Breast epithelium (tissue), 4 donors: ENCODE results near the gene INPP5F. TPM values are rescaled to one million over a fixed set of nuclear protein-coding genes. Genes with fewer than 3 reads are reported as not detected.

ENCODE experiments used
- DNase-seq, 2 donors: peaks; one replicate each; pipeline ENCODE4 v3.0.0-alpha.2; 2019; ENCODE audit warnings: low spot score in 2 of 2
- H3K27ac ChIP-seq, 2 donors: fragments of 200-600 bp; sonication (generic) in 1 of 2; one replicate each; pipeline ENCODE4 v1.5.1; 2016 to 2019; ENCODE audit warnings: mild to moderate bottlenecking in 1 of 2
- H3K27me3 ChIP-seq, 2 donors: fragments of 200-600 bp; sonication (generic) in 1 of 2; one replicate each; pipeline versions ENCODE4 v1.5.1 to v1.6.0; 2017 to 2019; ENCODE audit warnings: control low read depth in 1 of 2, mild to moderate bottlenecking in 1 of 2
- H3K36me3 ChIP-seq: fragments of 200-600 bp; one replicate; pipeline ENCODE4 v1.5.1; 2019
- H3K4me1 ChIP-seq, 2 donors: fragments of 200-600 bp; sonication (generic); one replicate each; pipeline ENCODE4 v1.5.1; 2016 to 2019; ENCODE audit warnings: control low read depth in 1 of 2
- H3K4me3 ChIP-seq, 3 donors: fragments of 200-600 bp; sonication (generic); 1 replicate in 2 of 3; 2 replicates in 1 of 3; pipeline ENCODE4 v1.5.1; 2016 to 2019; ENCODE audit warnings: mild to moderate bottlenecking in 3 of 3, moderate library complexity in 2 of 3
- H3K9me3 ChIP-seq, 2 donors: fragments of 200-600 bp; sonication (generic) in 1 of 2; one replicate each; pipeline ENCODE4 v1.5.1; 2016 to 2019; ENCODE audit warnings: control low read depth in 1 of 2
- POLR2A ChIP-seq: fragments of 450-650 bp; IDR thresholded peaks from one replicate; pipeline ENCODE4 v1.6.1; 2016; ENCODE audit warnings: antibody characterized with exemption, mild to moderate bottlenecking, moderate library complexity
- POLR2AphosphoS5 ChIP-seq, 3 donors: sonication (generic); formaldehyde crosslinking; IDR thresholded peaks; one replicate each; pipeline ENCODE4 v1.6.1; 2017; ENCODE audit warnings: antibody characterized with exemption in 3 of 3
- intact Hi-C: fragments of 100-400 bp; cut with DNase I; formaldehyde crosslinking; loops from one replicate; pipeline ENCODE4 v1.15.1; 2023; ENCODE audit warnings: low total_unique reads
- total RNA-seq, 3 donors: library from RNA; depleted of rRNA; stranded (reverse); fragments of >200 nt; gene quantifications; one replicate each; pipeline ENCODE4 v1.1.0, GENCODE V29; 2016
- TF ChIP-seq, protein P1 (sequence below), 3 donors: fragments of 450-650 bp; IDR thresholded peaks; one replicate each; pipeline ENCODE4 v1.5.1; 2016 to 2017; ENCODE audit warnings: antibody characterized with exemption in 3 of 3, mild to moderate bottlenecking in 3 of 3, moderate library complexity in 3 of 3

INPP5F gene
- total RNA-seq, 3 donors from 2014 or later: 13.1 to 15.1 (median 14.6) TPM

DNA sequence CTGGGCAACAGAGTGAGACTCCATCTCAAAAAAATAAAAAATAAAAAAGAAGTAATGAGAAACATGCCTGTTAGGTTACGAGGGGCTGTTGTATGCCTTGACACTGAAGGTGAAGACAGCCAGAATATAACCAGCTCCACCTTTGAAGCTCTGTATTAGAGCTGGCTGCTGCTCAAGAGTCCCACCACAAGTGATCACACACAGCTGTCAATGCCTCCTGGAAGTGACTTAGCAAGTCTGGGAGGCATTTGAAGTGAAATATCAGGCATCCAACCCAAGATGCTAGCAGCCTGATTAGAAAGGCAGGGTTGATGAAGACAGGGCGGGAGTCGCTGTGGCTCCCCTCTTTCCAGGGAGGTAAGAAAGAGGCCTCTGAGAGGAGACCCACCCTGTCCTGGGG lies 34.1 kb upstream of the INPP5F start:
- H3K4me1 ChIP-seq: no peaks in the 10 kb centered on the region

DNA sequence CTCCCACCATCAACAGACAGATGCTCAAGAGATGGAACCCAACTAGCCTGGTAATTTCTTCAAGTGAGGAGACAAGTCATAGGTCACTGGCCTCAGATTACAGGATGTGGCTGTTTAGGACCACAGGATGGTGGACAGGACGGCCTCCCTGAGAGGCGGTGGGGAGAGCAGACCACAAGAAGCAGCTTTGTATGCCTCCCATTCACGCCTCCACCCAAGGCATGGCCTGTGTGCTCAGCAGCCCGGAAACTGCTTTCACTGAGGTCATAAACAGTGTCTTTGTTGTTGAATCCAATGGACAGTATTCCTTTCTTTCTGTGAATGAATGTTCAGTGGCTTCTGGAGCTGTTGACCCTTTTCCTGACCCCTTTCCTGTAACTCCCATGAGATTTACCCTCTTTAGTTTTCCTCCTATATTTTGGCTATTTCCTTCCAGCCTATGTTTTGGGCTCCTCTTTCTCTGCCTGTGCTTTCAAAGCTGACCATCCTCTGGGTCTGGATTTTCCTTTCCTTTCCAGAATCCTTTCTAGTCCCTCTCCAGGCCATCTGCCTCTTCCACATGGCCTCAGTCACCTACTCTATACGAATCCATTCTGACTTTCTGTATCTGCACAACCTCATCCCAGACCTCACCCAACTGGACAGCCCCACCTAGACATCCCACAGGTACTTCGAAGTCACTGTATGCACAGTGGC lies 32.4 kb upstream of the INPP5F start:
- no peak for DNase-seq
- TF ChIP-seq, protein P1, sequence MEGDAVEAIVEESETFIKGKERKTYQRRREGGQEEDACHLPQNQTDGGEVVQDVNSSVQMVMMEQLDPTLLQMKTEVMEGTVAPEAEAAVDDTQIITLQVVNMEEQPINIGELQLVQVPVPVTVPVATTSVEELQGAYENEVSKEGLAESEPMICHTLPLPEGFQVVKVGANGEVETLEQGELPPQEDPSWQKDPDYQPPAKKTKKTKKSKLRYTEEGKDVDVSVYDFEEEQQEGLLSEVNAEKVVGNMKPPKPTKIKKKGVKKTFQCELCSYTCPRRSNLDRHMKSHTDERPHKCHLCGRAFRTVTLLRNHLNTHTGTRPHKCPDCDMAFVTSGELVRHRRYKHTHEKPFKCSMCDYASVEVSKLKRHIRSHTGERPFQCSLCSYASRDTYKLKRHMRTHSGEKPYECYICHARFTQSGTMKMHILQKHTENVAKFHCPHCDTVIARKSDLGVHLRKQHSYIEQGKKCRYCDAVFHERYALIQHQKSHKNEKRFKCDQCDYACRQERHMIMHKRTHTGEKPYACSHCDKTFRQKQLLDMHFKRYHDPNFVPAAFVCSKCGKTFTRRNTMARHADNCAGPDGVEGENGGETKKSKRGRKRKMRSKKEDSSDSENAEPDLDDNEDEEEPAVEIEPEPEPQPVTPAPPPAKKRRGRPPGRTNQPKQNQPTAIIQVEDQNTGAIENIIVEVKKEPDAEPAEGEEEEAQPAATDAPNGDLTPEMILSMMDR (IDR thresholded peaks at IDR 0.05): no peak
- TF ChIP-seq POLR2A (no peak), POLR2AphosphoS5 (IDR thresholded peaks at IDR 0.05) (no peak)
- Histone ChIP-seq H3K27ac (no peak overlapping the region), H3K4me1 (no peaks in the 10 kb centered on the region), H3K9me3 (no peaks in the 10 kb centered on the region), H3K27me3 (no peaks in the 10 kb centered on the region), H3K36me3 (no peaks in the 10 kb centered on the region), H3K4me3 (no peak overlapping the region)
- intact Hi-C loops: no loop called here

More for the DNA sequence above, 34.1 kb upstream of the INPP5F start:
- H3K36me3 ChIP-seq: no peaks in the 10 kb centered on the region
- no peak overlapping the region for H3K4me3 ChIP-seq
- no peaks in the 10 kb centered on the region for H3K27me3 ChIP-seq
- intact Hi-C loops: no loop called here
- H3K27ac ChIP-seq: no peak overlapping the region
- TF ChIP-seq POLR2AphosphoS5 (IDR thresholded peaks at IDR 0.05): no peak
- TF ChIP-seq POLR2A: no peak
- TF ChIP-seq, protein P1 (IDR thresholded peaks at IDR 0.05): no peak
- H3K9me3 ChIP-seq: no peaks in the 10 kb centered on the region
- no peak for DNase-seq

DNA sequence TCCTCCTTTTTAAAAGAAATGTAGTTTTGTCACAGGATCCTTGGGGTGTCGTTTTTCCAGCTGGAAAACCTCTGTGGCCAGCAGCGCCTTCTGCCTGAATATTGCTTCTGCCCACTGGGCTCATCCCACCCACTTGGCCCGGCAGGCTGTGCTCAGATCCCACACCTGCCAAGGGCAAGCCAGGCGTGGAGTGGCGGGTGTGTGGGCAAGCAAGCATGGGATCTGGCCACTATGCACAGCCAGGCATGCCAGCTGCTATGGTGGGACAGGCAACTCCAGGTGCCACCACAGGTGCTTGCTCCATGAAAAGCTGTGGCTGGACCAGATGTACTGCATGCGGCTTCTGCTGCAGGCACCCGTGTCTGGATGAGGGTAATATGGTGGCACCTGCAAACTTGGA lies 31.2 kb upstream of the INPP5F start:
- Histone ChIP-seq H3K4me3 (no peak overlapping the region), H3K4me1 (no peaks in the 10 kb centered on the region), H3K27ac (no peak overlapping the region), H3K27me3 (no peaks in the 10 kb centered on the region), H3K36me3 (no peaks in the 10 kb centered on the region), H3K9me3 (no peaks in the 10 kb centered on the region)
- DNase-seq: no peak
- intact Hi-C loops: no loop called here
- TF ChIP-seq POLR2A: no peak
- TF ChIP-seq, protein P1 (IDR thresholded peaks at IDR 0.05): no peak
- TF ChIP-seq POLR2AphosphoS5 (IDR thresholded peaks at IDR 0.05): no peak

DNA sequence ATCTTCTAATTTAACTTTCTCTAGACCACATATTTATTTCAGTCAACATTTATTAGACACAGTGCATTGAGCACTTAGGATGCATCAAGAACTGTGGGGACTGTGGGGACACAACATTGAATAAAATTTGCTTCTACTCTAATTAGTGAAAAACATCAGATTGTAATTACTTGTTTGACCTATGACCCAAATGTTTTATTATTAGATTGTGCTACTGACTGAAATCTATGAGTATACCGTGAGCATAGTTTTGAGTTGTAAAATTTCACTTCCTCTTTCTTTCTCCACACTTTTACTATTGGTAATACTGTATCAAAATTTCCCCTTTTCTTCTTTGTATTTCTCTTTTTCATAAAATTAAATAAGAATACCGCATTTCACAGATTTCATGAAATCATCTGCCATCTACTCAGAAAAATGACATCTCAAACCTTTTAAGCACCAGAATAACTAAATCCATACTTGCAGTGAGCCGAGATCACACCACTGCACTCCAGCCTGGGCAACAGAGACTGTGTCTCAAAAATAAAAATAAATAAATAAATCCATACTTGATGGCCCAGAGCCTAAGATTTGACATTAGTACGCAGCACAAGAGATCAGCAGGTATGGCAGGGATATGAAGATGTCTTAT lies 25.4 kb upstream of the INPP5F start:
- Histone ChIP-seq H3K36me3 (no peaks in the 10 kb centered on the region), H3K9me3 (no peaks in the 10 kb centered on the region), H3K4me3 (no peak overlapping the region), H3K4me1 (no peaks in the 10 kb centered on the region), H3K27me3 (no peaks in the 10 kb centered on the region), H3K27ac (no peak overlapping the region)
- no peak for DNase-seq
- intact Hi-C loops: no loop called here
- TF ChIP-seq POLR2AphosphoS5 (IDR thresholded peaks at IDR 0.05): no peak
- no peak for TF ChIP-seq POLR2A
- TF ChIP-seq, protein P1 (IDR thresholded peaks at IDR 0.05): no peak

DNA sequence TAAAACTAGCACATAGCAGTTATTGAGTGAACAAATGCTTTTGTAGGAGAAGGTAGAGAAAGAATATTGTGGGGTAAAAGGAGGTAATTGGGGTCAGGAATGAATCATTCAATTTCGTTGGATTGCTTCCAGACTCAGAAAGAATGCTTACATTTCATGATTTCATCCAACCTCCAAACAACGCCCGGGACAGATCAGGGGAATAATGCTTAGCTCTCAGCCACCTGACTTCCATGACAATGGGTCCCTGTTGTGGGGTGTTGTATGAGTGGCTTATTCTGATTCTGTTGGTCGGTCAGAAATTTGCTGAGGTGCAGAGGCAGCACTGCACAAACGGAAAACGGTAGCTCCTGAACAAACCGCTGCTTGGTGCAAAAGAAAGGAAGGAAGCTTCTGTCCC lies 24.0 kb upstream of the INPP5F start:
- TF ChIP-seq, protein P1 (IDR thresholded peaks at IDR 0.05): no peak
- H3K9me3 ChIP-seq: no peaks in the 10 kb centered on the region
- no peak overlapping the region for H3K4me3 ChIP-seq
- H3K27ac ChIP-seq: no peak overlapping the region
- intact Hi-C loops: no loop called here
- no peak for DNase-seq
- H3K4me1 ChIP-seq: no peaks in the 10 kb centered on the region
- no peaks in the 10 kb centered on the region for H3K27me3 ChIP-seq
- H3K36me3 ChIP-seq: no peaks in the 10 kb centered on the region
